ENCODE data around the gene ANKRD44.
"Not testable (repeated sequence)": the region's sequence is repeated elsewhere in the genome, so short reads cannot be mapped to it uniquely, and the experiment has no call there.

ANKRD44 gene

GRCh38 chr2:197287596-197287932 is 23.0 kb downstream of the ANKRD44 start:
- DNase-seq (ENCODE audit: low read depth, low spot score), result not testable (repeated sequence)

- DNase-seq (ENCODE audit: low read depth, low spot score), result peak; percentile 89
These were observed 23.6 kb downstream of the ANKRD44 start for GRCh38 chr2:197286805-197287595.

- DNase-seq (ENCODE audit: low read depth, low spot score), result no peak
These were observed 25.2 kb downstream of the ANKRD44 start for GRCh38 chr2:197285361-197285760.

DNA sequence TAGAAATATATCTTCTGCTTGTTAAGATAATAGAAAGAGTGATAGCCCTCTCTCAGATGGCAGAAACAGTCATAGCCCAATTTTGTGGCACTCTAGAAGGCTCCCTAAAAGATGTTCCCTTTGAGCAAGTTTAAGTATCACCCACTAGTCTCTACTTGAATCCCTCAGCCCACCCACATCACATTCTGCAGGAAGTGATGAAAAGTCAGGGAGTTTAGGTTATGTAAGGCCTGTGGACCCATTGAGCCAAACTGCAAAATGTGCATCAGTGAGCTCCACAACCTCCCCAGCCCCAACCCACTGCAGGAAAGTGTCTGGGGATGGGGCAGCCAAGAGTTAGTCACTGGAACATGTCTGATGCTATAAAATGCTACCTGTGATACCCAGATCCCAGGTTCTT is 25.6 kb downstream of the ANKRD44 start:
- no peak for DNase-seq (ENCODE audit: low read depth, low spot score)

DNA sequence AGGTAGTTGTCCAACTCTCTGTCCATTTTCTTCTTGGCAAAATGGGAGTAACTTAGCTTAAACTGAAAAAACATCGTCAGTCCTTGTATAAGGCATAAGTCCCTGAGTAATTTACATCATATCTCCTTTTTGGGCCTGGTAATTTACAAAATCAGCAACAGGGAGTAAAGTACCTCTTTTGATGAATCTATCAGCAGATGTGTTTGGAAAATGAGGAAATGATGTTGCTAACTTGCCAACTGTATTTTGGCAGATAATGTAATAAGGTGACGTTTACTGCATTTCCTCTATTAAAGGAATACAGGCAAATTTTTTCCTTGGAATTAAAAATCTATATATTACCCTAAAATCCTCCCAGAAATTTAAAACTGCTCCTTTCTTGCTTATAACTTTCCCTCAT is 29.2 kb downstream of the ANKRD44 start:
- DNase-seq (ENCODE audit: low read depth, low spot score), result no peak

DNA sequence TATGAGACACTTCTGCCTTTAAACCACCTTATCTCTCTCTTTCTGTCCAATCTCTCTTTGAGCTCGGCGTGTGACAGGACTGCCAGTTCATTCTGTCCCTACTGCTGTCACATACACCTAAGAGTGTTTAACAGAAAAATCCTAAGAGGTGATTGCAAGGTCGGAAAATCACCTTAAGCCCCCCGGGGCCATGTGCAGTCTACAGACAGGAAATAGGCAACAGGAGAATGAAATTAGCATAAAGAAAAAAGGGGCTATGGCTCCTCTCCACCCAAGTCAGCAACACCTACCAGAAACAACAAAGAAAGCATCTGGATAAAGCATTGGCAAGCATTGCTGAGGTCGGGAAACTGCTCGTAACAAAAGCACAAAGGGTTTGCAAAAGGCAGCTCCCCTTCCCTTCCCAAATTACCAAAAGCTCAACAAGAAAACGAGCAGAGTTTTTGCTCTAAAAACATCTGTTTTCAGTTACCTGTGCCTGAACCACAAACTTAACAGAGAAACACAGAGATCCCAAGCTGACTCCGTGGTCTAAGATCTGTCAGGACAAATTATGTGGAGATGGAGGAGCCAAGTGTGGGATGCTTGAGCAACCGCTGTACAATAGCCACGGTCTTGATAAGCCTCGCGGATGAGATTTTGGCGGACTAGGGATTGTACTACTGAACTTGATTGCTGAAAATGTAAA is 30.4 kb downstream of the ANKRD44 start:
- DNase-seq (ENCODE audit: low read depth, low spot score), result peak; percentile 16

GRCh38 chr2:197278799-197279763 is 31.5 kb downstream of the ANKRD44 start:
- peak; percentile 14 for DNase-seq (ENCODE audit: low read depth, low spot score)

DNA sequence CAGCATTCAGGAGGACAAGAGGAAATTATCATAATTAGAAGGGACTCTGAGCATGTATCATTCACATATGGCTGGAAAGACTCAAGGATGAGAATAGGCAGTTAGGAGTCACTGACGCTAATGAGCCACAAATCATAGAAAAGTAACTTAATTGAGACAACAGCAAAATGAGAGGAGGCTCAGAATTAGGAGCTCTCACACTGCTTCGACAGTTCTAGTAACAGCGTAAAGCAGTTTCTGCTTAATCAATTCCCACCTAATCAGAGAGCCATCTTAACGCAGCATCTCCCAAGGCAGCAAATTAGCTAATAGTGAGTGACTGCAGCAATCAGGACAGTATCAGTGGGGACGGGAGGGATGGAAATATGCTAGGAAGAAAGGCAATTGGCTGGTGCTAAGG is 32.8 kb downstream of the ANKRD44 start:
- no peak for DNase-seq (ENCODE audit: low read depth, low spot score)

DNA sequence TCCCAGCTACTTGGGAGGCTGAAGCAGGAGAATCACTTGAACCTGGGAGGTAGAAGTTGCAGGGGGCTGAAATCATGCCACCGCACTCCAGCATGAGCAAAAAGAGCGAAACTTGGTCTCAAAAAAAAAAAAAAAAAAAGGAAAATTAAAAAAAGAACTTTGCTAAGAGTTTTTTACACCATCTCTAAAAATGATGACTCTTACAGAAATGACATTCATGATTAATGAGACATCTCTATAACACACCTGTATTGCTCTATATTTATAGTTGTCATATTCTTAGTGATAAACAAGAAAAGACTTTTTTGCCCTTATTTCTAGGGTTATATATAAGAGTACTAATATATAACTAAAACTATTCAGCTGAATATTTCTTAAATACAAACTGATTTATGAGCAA is 34.4 kb downstream of the ANKRD44 start:
- DNase-seq (ENCODE audit: low read depth, low spot score), result no peak

DNA sequence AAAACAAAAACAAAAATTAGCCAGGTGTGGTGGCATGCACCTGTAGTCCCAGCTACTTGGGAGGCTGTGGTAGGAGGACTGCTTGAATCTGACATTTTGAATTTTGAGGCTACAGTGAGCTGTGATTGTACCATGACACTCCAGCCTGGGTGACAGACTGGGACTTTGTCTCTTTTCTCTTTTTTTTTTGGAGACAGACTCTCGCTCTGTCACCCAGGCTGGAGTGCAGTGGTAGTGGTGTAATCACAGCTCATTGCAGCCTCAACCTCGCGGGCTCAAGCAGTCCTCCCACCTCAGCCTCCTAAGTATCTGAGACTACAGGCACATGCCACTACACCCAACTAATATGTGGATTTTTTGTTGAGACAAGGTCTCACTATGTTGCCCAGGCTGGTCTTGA is 35.6 kb downstream of the ANKRD44 start:
- DNase-seq (ENCODE audit: low read depth, low spot score), result no peak

DNA sequence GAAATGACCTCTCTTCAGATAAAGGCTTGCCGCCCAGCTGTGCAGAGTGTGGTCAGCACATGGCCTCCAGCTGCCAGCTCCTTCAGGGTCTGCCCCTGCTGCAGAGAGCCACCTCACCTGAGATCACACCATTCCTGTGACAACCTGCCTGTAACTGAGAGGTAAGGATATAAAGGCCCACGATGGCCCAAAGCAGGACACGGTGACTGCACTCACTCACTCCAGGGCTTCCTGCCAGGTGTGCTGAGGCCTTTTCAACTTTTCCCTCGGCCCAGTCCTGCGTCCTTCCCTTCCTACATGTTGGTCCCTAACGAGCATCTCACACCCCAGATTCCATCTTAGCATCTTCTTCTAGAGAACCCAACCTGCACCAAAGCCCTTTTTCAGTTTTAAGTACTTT is 36.2 kb downstream of the ANKRD44 start:
- no peak for DNase-seq (ENCODE audit: low read depth, low spot score)

GRCh38 chr2:197273485-197273884 is 37.1 kb downstream of the ANKRD44 start:
- peak; percentile 16 for DNase-seq (ENCODE audit: low read depth, low spot score)

DNA sequence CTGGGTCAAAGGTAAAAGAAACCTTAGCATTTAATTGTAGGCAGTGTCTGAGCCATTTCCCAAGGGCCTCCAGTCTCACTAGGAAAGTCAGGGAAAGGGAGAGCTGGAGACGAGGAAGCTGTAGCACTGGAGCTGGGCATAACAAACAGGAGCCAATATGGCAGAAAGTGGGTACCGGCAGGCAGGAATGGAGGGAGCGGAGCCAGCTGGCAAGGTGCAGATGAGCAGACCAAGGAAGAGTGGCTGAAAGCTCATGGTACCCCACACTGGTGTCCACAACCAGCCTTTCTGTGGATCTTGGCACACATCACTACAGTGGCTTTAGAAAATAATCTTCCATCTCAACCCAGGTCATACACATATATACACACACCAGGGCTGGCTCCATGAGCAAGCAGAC is 40.0 kb downstream of the ANKRD44 start:
- no peak for DNase-seq (ENCODE audit: low read depth, low spot score)

GRCh38 chr2:197269815-197270214 is 40.8 kb downstream of the ANKRD44 start:
- DNase-seq (ENCODE audit: low read depth, low spot score), result no peak

- DNase-seq (ENCODE audit: low read depth, low spot score), result peak; percentile 53
These were observed 41.6 kb downstream of the ANKRD44 start for GRCh38 chr2:197268786-197269584.

DNA sequence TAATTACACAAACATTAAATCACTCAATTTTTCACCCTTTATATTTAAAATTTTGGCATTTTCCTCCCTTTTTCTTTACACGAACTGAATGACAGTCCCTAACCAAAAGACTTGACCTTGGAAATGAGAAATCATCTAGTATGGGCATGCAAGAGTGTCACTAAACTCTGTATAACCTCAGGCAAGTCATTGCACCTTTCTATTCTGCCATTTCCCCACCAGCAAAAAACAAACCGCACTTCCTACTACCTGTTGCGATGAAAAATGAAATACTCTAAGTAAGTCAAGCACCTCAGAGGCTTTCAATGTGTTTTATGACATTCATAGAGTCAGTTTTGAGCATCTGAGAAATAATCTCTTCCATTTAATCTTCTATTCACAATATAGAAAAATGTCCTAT is 44.1 kb downstream of the ANKRD44 start:
- no peak for DNase-seq (ENCODE audit: low read depth, low spot score)

GRCh38 chr2:197265924-197266323 is 44.7 kb downstream of the ANKRD44 start:
- no peak for DNase-seq (ENCODE audit: low read depth, low spot score)

DNA sequence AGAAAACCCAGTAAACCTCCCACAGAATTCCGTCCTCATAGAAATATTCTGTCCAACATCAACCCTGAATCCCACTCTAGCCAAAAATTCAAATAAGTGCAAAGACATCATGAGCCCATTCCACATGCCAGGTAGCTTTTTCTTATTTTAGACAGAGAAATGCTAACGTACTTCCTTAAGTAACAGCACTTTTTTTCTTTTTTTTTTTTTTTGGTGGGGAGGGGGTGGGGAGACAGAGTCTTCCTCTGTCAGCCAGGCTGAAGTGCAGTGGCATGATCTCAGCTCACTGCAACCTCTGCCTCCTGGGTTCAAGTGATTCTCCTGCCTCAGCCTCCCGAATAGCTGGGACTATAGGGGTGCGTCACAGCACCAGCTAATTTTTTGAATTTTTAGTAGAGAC is 45.5 kb downstream of the ANKRD44 start:
- DNase-seq (ENCODE audit: low read depth, low spot score), result no peak

DNA sequence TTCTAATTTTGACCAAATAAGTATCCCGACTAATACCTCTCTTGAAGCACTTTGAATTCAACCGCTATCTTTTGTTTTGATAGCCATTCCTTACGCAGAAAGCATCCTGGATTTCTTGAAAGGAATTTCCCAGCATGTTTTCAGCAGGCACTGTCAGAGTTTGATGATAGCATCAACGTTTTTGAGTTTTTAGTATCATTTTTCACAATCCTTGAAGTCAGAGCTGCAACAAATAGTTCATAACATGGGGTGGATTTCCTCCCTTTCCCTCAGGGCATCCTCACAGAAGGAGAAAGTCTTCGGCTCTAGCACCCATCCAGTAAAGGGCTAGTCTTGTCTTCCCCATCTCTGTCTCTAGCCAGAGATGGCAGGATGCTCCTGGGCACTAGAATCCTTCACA is 46.2 kb downstream of the ANKRD44 start:
- DNase-seq (ENCODE audit: low read depth, low spot score), result no peak

DNA sequence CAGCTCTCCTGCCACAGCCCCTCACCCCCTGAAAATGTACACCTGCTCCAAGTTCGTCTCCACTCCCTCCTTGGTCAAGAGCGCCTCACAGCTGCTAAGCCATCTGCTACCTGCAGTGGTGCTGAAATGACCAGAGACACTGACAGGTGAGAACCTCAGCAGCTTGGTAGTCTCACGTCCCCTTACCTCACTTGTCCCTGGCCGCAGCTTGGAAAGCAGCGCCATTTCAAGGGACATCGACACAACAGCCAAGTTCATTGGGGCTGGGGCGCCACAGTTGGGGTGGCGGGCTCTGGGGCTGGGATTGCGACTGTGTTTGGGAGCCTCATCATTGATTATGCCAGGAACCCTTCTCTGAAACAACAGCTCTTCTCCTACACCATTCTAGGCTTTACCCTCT is 47.5 kb downstream of the ANKRD44 start:
- no peak for DNase-seq (ENCODE audit: low read depth, low spot score)

DNA sequence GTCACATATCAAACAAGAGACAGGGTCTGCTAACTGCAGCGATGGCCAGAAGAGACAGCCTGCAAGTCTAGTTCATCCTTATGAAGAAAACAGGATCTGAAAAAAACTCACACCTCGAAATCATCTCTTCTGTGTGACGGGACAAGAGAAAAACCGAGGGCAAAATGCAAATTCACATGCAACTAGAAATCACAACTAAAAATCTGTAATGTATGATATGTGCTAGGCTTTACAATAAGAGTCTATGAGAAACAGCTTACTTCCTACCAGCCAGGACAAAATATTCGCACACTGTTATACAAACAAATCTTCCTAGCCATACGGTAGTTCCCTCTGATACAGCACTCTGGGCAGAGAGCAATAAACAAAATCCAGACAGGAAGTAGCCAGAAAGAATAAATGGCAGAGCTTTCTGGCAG is 48.8 kb downstream of the ANKRD44 start:
- no peak for DNase-seq (ENCODE audit: low read depth, low spot score)
